CD4-positive, alpha-beta T cell (primary cell): Measurements from ENCODE around the gene KMT2D. TPM values are rescaled to one million over a fixed set of nuclear protein-coding genes. Genes with fewer than 3 reads are reported as not detected.
A peak's percentile ranks its signal among the peaks of the same experiment; 100 is the strongest.

ENCODE experiments used
- ATAC-seq: fragments of 200-7000 bp; cut with Tn5 transposase; one replicate; pipeline ENCODE4 v1.10.0; 2022; ENCODE audit warnings: mild to moderate bottlenecking; ENCODE audit not compliant: poor library complexity
- CTCF ChIA-PET: fragments of 350-600 bp; sonication (Branson Sonifier 250); formaldehyde crosslinking; loops from one replicate; lab custom pipeline; 2021; ENCODE audit warnings: antibody characterized with exemption, inconsistent platforms; lab: Charles Lee
- POLR2A ChIA-PET: fragments of 350-600 bp; sonication (Branson Sonifier 250); formaldehyde crosslinking; loops from one replicate; lab custom pipeline; 2021; ENCODE audit warnings: antibody characterized with exemption, inconsistent platforms; lab: Charles Lee
- DNase-seq, 14 experiments: peaks; one replicate each; pipeline ENCODE4 v3.0.0-alpha.2; 2013 to 2020; ENCODE audit warnings: mixed read lengths in 2 of 14
- H3K27ac ChIP-seq, 2 donors: one replicate each; pipeline versions ENCODE4 v1.5.1 to v1.7.0; 2013; ENCODE audit warnings: low read length in 2 of 2, low read depth in 1 of 2, mild to moderate bottlenecking in 1 of 2
- H3K27me3 ChIP-seq, 2 experiments: 1 replicate in 1 of 2; 2 replicates in 1 of 2; pipeline versions ENCODE4 v1.6.1 to v1.7.0; 2013; ENCODE audit warnings: low read length in 2 of 2, control low read depth in 1 of 2, mild to moderate bottlenecking in 1 of 2, moderate library complexity in 1 of 2; ENCODE audit not compliant: insufficient read depth in 2 of 2, control insufficient read depth in 1 of 2
- H3K36me3 ChIP-seq: one replicate; pipeline ENCODE4 v1.6.1; 2013; ENCODE audit warnings: low read length, control low read depth; ENCODE audit not compliant: insufficient read depth
- H3K4me1 ChIP-seq: one replicate; pipeline ENCODE4 v1.6.1; 2013; ENCODE audit warnings: low read length, control low read depth; ENCODE audit not compliant: insufficient read depth
- H3K4me3 ChIP-seq: one replicate; pipeline ENCODE4 v1.5.1; 2013; ENCODE audit warnings: mild to moderate bottlenecking, low read length, moderate library complexity
- H3K9me3 ChIP-seq, 2 experiments: 1 replicate in 1 of 2; 2 replicates in 1 of 2; pipeline versions ENCODE4 v1.6.1 to v1.7.0; 2013; ENCODE audit warnings: low read length in 2 of 2, mild to moderate bottlenecking in 2 of 2, control low read depth in 1 of 2, moderate library complexity in 1 of 2; ENCODE audit not compliant: control insufficient read depth in 1 of 2, insufficient read depth in 1 of 2
- H3K27ac Mint-ChIP-seq: one replicate; pipeline ENCODE4 v1.8.0; 2020; ENCODE audit warnings: mixed read lengths
- H3K27me3 Mint-ChIP-seq: one replicate; pipeline ENCODE4 v1.8.0; 2021; ENCODE audit warnings: mixed read lengths
- H3K36me3 Mint-ChIP-seq: one replicate; pipeline ENCODE4 v1.8.0; 2021; ENCODE audit warnings: low read depth, mixed read lengths
- H3K4me1 Mint-ChIP-seq: one replicate; pipeline ENCODE4 v1.8.0; 2021; ENCODE audit warnings: low read depth, mixed read lengths
- H3K4me3 Mint-ChIP-seq: one replicate; pipeline ENCODE4 v1.8.0; 2020; ENCODE audit warnings: mild to moderate bottlenecking, mixed read lengths
- H3K9me3 Mint-ChIP-seq: one replicate; pipeline ENCODE4 v1.8.0; 2020; ENCODE audit warnings: mixed read lengths
- CTCF ChIP-seq: fragments of 200-600 bp; IDR thresholded peaks from one replicate; pipeline ENCODE4 v1.8.0; 2022; ENCODE audit warnings: antibody characterized with exemption, mild to moderate bottlenecking
- intact Hi-C, 2 experiments: fragments of 100-400 bp; cut with DNase I in 1 of 2; cut with micrococcal nuclease in 1 of 2; formaldehyde crosslinking; loops; one replicate each; pipeline versions ENCODE4 v1.15.1 to v1.9.0; 2023 to 2025; cut with DNase I, micrococcal nuclease
- total RNA-seq, 174 experiments: library from RNA in 2 of 174; stranded (reverse) in 2 of 174; gene quantifications; one replicate each; pipeline ENCODE4 v1.2.3 and lab custom pipeline; 2021 to 2026

KMT2D gene
- total RNA-seq, 2 experiments from 2014 or later: 107 to 110 TPM

DNA sequence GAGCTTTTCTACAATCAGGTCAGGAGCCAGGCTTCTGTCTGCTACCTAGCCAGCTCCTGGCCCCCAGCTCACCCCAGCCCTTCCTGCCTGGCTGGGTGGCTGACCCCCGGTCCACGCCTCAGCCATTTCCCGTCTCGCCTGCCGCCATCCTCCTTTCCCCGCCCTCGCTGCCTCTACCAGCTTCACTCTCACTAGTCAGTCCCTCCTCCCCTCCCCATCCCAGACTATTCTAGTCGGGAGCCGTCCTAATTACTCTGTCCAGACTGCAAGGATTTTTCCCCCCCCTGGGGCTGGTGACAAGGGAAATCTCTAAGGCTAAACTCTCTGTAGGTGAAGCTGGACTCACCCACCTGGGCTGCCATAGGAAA is 33.2 kb upstream of the KMT2D start:
- CTCF ChIA-PET: interaction anchor here (0.6 to 3.1 kb wide), 5 partner anchors 16 to 141 kb away, joined by 3 to 20 read pairs (median 3); partner anchors contain the start of gene LMBR1L
- POLR2A ChIA-PET: interaction anchor here (0.6 to 5.1 kb wide), 9 partner anchors 14 to 230 kb away, joined by 3 to 42 read pairs (median 5); partner anchors contain the start of genes LMBR1L, PRKAG1, RHEBL1 and TUBA1A
- no peak for TF ChIP-seq CTCF
- ATAC-seq (no peak), DNase-seq (no peak)
- no peak overlapping the region for H3K4me3 ChIP-seq
- H3K9me3 ChIP-seq: peaks cover 0 to 19% of the 10 kb centered on the region in 2 experiments
- no peak overlapping the region for H3K27ac ChIP-seq
- peaks cover 70% of the 10 kb centered on the region for H3K27me3 Mint-ChIP-seq
- peaks cover 19% of the 10 kb centered on the region for H3K36me3 ChIP-seq
- H3K9me3 Mint-ChIP-seq: no peaks in the 10 kb centered on the region
- H3K27ac Mint-ChIP-seq: peak overlapping the region; percentile 7
- peaks cover 21% of the 10 kb centered on the region for H3K36me3 Mint-ChIP-seq
- peaks cover 56 to 62% of the 10 kb centered on the region in 2 experiments for H3K27me3 ChIP-seq
- peaks cover 54% of the 10 kb centered on the region for H3K4me1 ChIP-seq
- intact Hi-C loops: loop anchor here (2.0 kb wide), 2 partner anchors 17 to 97 kb away; partner anchors contain the start of gene LMBR1L (in 1 of the 2)
- peaks cover 62% of the 10 kb centered on the region for H3K4me1 Mint-ChIP-seq
- peak overlapping the region; percentile 9 for H3K4me3 Mint-ChIP-seq

- no peaks in the 10 kb centered on the region for H3K9me3 Mint-ChIP-seq
- H3K36me3 Mint-ChIP-seq: peaks cover 12% of the 10 kb centered on the region
- Histone ChIP-seq H3K27me3 (peaks cover 61 to 67% of the 10 kb centered on the region in 2 experiments), H3K27ac (no peak overlapping the region), H3K36me3 (peaks cover 11% of the 10 kb centered on the region), H3K9me3 (peaks cover 0 to 19% of the 10 kb centered on the region in 2 experiments), H3K4me3 (no peak overlapping the region), H3K4me1 (peaks cover 63% of the 10 kb centered on the region)
- peaks cover 79% of the 10 kb centered on the region for H3K27me3 Mint-ChIP-seq
- DNase-seq (no peak), ATAC-seq (no peak)
- H3K4me3 Mint-ChIP-seq: no peak overlapping the region
- POLR2A ChIA-PET: interaction anchor here (1.2 to 5.1 kb wide), 7 partner anchors 15 to 96 kb away, joined by 3 to 42 read pairs (median 10); partner anchors contain the start of genes LMBR1L, RHEBL1, TUBA1A and TUBA1B
- TF ChIP-seq CTCF: no peak
- CTCF ChIA-PET: interaction anchor here (0.6 to 3.1 kb wide), 20 partner anchors 7 to 240 kb away, joined by 3 to 29 read pairs (median 4); partner anchors contain the start of genes DDX23, LMBR1L, RHEBL1 and TUBA1B
- H3K4me1 Mint-ChIP-seq: peaks cover 70% of the 10 kb centered on the region
- H3K27ac Mint-ChIP-seq: no peak overlapping the region
- intact Hi-C loops: loop anchor here in 1 of 2 experiments (2.0 kb wide), 1 partner anchor 96 kb away; no protein-coding TSS in a partner anchor
These were observed 32.3 kb upstream of the KMT2D start for GRCh38 chr12:49092816-49093406.

DNA sequence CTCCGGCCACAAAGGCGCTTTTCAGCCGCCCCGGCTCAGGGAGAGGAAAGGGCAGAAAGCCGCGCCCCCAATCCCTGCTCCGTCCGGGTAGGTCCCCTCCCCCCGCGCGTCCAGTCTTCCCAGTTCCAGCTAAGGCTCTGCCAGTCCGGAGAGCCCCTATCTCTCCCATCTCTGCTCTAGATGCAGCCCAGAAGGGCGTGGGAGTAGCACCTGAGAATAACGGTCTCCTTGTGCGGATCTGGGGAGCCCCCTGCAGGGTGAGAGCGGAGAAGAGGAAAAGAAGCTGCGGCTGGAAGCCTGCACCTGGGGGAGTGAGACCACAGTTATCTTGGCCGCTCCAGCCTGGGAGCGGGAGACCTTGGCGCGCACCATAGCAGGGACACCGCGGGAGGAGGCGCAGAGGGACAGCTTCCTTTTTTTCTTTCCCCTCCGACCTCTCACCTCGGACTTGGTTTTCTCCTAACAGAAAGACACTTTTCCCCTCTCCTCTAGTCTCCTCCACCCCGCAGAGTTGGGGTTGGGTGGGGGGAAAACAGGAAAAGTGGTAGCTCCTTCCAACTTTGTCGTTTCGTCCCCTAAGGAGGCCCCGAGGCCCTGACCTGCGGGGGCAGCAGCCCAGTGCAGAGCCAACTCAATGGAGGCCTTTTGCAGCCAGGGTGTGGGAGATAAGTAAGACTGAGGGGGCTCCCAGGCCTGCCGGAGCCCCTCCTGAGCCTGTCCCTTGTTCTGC is 31.7 kb upstream of the KMT2D start:
- peak; percentile 63 for TF ChIP-seq CTCF
- Mint-ChIP-seq H3K36me3 (peaks cover 6% of the 10 kb centered on the region), H3K4me1 (peaks cover 75% of the 10 kb centered on the region), H3K9me3 (no peaks in the 10 kb centered on the region), H3K4me3 (peak overlapping the region; percentile 54), H3K27ac (no peak overlapping the region), H3K27me3 (peaks cover 79% of the 10 kb centered on the region)
- Histone ChIP-seq H3K9me3 (peaks cover 0 to 19% of the 10 kb centered on the region in 2 experiments), H3K4me3 (no peak overlapping the region), H3K36me3 (peaks cover 5% of the 10 kb centered on the region), H3K27ac (no peak overlapping the region), H3K4me1 (peaks cover 70% of the 10 kb centered on the region), H3K27me3 (peaks cover 61 to 67% of the 10 kb centered on the region in 2 experiments)
- ChIA-PET CTCF (interaction anchor here (0.6 to 3.1 kb wide), 20 partner anchors 8 to 240 kb away, joined by 3 to 29 read pairs (median 4); partner anchors contain the start of genes DDX23, LMBR1L, RHEBL1 and TUBA1B), POLR2A (interaction anchor here (1.0 to 5.1 kb wide), 6 partner anchors 8 to 240 kb away, joined by 3 to 42 read pairs (median 8); partner anchors contain the start of genes DDX23, LMBR1L, TUBA1A and TUBA1B)
- ATAC-seq (peak; percentile 53), DNase-seq (peak; percentile 37 to 77 (median 54))
- intact Hi-C loops: loop anchor here in 1 of 2 experiments (2.0 kb wide), 1 partner anchor 95 kb away; no protein-coding TSS in a partner anchor
